ENCODE results near the gene MAPK6. TPM values are rescaled to one million over a fixed set of nuclear protein-coding genes. Genes with fewer than 3 reads are reported as not detected.

Gene MAPK6
- total and polyA plus RNA-seq, 10 of the 15 experiments (the other 5 are each of a cell fraction or from before 2014, with no cell fraction given): 20.6 to 100 (median 52.6) TPM

- DNase-seq (ENCODE audit: low read depth, low spot score) (no peak), FAIRE-seq (no peak), ATAC-seq (no peak)
- Histone ChIP-seq H3K36me3 (ENCODE audit: control insufficient read depth in 2 of 2, insufficient read depth in 2 of 2, low read length in 1 of 2) (peaks cover 0 to 5% of the 10 kb centered on the region in 2 experiments; a peak in 1 of 4 replicates), H2AFZ (ENCODE audit: control insufficient read depth, low read depth, low read length) (no peak overlapping the region), H3K9ac (ENCODE audit: control insufficient read depth, insufficient read depth, low read length) (no peak overlapping the region), H3K27ac (ENCODE audit: control insufficient read depth, insufficient read depth) (no peak overlapping the region), H3K9me3 (replicated peaks; ENCODE audit: control insufficient read depth, insufficient read depth, low read length) (no peaks in the 10 kb centered on the region), H3K4me3 (no peak overlapping the region), H3K4me1 (ENCODE audit: control insufficient read depth, insufficient read depth, low read length) (peaks cover 8% of the 10 kb centered on the region; the same call in 1 of the 2 replicates), H3K79me2 (ENCODE audit: control insufficient read depth, insufficient read depth, low read length) (peaks cover 93% of the 10 kb centered on the region), H3K4me2 (ENCODE audit: control insufficient read depth, insufficient read depth) (no peak overlapping the region), H3K27me3 (replicated peaks in 1 of 2; ENCODE audit: control insufficient read depth in 2 of 2, insufficient read depth in 2 of 2, low read length in 1 of 2) (no peaks in the 10 kb centered on the region), H4K20me1 (ENCODE audit: control insufficient read depth, insufficient read depth) (peaks cover 6% of the 10 kb centered on the region; the same call in 1 of the 2 replicates)
- intact Hi-C loops (cut with micrococcal nuclease; ENCODE audit: unreplicated experiment): no loop called here
- POLR2A ChIA-PET: no interaction called here
- 78% methylated on average over 6 of the region's 6 CpGs for WGBS (ENCODE audit: insufficient coverage, insufficient replicate concordance, low lambda C conversion rate, missing lambda C conversion rate)
- CTCF ChIA-PET: interaction anchor here (0.7 kb wide), 1 partner anchor 13 kb away, joined by 3 read pairs; no protein-coding TSS in a partner anchor
- RAD21 ChIA-PET (ENCODE audit: unreplicated experiment): no interaction called here
- BruUV-seq (replicated peaks): no TSS peak
- in situ Hi-C loops (cut with MboI): no loop called here
- SMC1A ChIA-PET (ENCODE audit: uncharacterized antibody, unreplicated experiment): interaction anchor here (3.7 kb wide), 1 partner anchor 13 kb away, joined by 18 read pairs; no protein-coding TSS in a partner anchor
- no peak for TF ChIP-seq KLF5 (IDR thresholded peaks at IDR 0.05; ENCODE audit: partially characterized antibody)
- TF ChIP-seq NFXL1 (IDR thresholded peaks at IDR 0.05; ENCODE audit: borderline replicate concordance): no peak
- TF ChIP-seq ZBTB40 (IDR thresholded peaks at IDR 0.05; ENCODE audit: borderline replicate concordance): no peak
- TF ChIP-seq GABPA (IDR thresholded peaks at IDR 0.05; ENCODE audit: low read depth): no peak
- TF ChIP-seq ESRRA (IDR thresholded peaks at IDR 0.05; ENCODE audit: low read length): no peak
- no peak for TF ChIP-seq EGR1 (IDR thresholded peaks at IDR 0.05; ENCODE audit: borderline replicate concordance in 1 of 2, low read depth in 2 of 2, low read length in 2 of 2)
- no peak for TF ChIP-seq ZNF592 (IDR thresholded peaks at IDR 0.05)
- TF ChIP-seq CHD4 (IDR thresholded peaks at IDR 0.05): no peak
- no peak for TF ChIP-seq RAD51 (IDR thresholded peaks at IDR 0.05)
- TF ChIP-seq MYC (IDR thresholded peaks at IDR 0.05; ENCODE audit: insufficient read depth, insufficient read length, insufficient replicate concordance, low read length, severe bottlenecking): no peak
- TF ChIP-seq, protein P1, sequence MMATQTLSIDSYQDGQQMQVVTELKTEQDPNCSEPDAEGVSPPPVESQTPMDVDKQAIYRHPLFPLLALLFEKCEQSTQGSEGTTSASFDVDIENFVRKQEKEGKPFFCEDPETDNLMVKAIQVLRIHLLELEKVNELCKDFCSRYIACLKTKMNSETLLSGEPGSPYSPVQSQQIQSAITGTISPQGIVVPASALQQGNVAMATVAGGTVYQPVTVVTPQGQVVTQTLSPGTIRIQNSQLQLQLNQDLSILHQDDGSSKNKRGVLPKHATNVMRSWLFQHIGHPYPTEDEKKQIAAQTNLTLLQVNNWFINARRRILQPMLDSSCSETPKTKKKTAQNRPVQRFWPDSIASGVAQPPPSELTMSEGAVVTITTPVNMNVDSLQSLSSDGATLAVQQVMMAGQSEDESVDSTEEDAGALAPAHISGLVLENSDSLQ (IDR thresholded peaks at IDR 0.05): no peak
Observed at GRCh38 chr15:52042051-52042851, 23.2 kb downstream of the MAPK6 start.

Data from GM12878 (cell line).